ENCODE data around the gene ITGBL1.
A peak's percentile ranks its signal among the peaks of the same experiment; 100 is the strongest.

ITGBL1 gene

DNA sequence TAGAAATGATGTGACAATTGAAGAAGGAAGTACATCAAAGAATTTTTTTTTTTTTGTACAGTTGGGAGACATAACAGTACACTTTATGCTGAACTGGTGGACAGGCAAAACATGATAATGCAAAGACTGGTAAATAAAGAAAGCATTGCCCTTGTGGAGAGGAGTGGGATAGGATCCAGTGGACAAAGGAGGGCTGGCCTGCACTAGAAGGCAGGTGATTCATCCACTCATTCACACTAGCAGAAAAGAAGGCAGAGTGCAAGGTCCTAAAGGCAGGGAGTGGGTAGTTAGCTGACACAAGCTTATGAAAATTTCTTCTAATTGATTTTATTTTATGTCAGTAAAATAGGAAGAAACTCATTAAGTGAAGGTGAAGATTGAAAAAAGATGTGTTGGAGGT lies 18.6 kb upstream of the ITGBL1 start (continued):
- TF ChIP-seq ZNF426 (tag by site-specific recombination; IDR thresholded peaks at IDR 0.05) (no peak), ZNF202 (tag by site-specific recombination; IDR thresholded peaks at IDR 0.05; ENCODE audit: borderline replicate concordance) (no peak), ZNF558 (tag by site-specific recombination; IDR thresholded peaks at IDR 0.05) (no peak), PRDM10 (tag by site-specific recombination; IDR thresholded peaks at IDR 0.05) (no peak), ELK4 (IDR thresholded peaks at IDR 0.05; ENCODE audit: borderline replicate concordance, low read depth, low read length) (no peak), ZNF645 (tag by site-specific recombination; IDR thresholded peaks at IDR 0.05) (no peak), ZNF2 (tag by site-specific recombination; IDR thresholded peaks at IDR 0.05) (no peak)

GRCh38 chr13:101434486-101434885 lies 18.0 kb upstream of the ITGBL1 start:
- POLR2A ChIA-PET, result no interaction called here
- CTCF ChIA-PET, result no interaction called here

DNA sequence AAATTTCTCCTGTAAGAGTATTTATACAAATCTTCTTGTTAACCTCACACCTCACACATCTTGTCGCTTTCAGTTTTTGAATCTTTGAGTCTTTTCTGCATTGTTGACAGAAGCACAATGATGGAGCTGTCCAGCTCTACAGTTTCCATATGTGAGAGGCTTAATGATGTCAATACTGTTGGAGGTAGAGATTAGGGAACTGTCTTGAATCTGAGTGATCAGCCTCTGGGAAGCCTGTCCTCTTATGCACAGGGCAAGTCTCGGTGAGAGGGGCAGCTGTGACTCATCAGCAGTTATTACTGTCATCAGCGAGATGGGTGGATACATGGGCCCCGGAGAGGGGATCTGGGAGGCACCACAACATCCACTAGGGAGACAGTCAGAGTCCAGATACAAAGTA lies 4.6 kb upstream of the ITGBL1 start:
- no peak overlapping the region for H3K4me3 ChIP-seq (ENCODE audit: low read depth, low read length)
- H3K9me3 ChIP-seq (ENCODE audit: control insufficient read depth, insufficient read depth, low read depth, low read length), result no peaks in the 10 kb centered on the region
- ChIA-PET CTCF (no interaction called here), POLR2A (no interaction called here)
- H3K4me1 ChIP-seq (ENCODE audit: control insufficient read depth, insufficient read depth, low read length), result no peaks in the 10 kb centered on the region
- no peaks in the 10 kb centered on the region for H3K36me3 ChIP-seq (ENCODE audit: control insufficient read depth in 2 of 2, insufficient read depth in 1 of 2, low read length in 2 of 2)
- TF ChIP-seq, protein P1, sequence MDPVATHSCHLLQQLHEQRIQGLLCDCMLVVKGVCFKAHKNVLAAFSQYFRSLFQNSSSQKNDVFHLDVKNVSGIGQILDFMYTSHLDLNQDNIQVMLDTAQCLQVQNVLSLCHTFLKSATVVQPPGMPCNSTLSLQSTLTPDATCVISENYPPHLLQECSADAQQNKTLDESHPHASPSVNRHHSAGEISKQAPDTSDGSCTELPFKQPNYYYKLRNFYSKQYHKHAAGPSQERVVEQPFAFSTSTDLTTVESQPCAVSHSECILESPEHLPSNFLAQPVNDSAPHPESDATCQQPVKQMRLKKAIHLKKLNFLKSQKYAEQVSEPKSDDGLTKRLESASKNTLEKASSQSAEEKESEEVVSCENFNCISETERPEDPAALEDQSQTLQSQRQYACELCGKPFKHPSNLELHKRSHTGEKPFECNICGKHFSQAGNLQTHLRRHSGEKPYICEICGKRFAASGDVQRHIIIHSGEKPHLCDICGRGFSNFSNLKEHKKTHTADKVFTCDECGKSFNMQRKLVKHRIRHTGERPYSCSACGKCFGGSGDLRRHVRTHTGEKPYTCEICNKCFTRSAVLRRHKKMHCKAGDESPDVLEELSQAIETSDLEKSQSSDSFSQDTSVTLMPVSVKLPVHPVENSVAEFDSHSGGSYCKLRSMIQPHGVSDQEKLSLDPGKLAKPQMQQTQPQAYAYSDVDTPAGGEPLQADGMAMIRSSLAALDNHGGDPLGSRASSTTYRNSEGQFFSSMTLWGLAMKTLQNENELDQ (tag by site-specific recombination; IDR thresholded peaks at IDR 0.05; ENCODE audit: low read depth), result no peak
- peak; percentile 86 for TF ChIP-seq REST (tag by site-specific recombination; IDR thresholded peaks at IDR 0.05)
- H3K27ac ChIP-seq (ENCODE audit: extremely low read depth, low read depth, low read length), result no peak overlapping the region

More at GRCh38 chr13:101434486-101434885, 18.0 kb upstream of the ITGBL1 start:
- TF ChIP-seq HOXA7 (CRISPR knock-in tag; IDR thresholded peaks at IDR 0.05; ENCODE audit: borderline replicate concordance) (no peak), ZNF792 (tag by site-specific recombination; IDR thresholded peaks at IDR 0.05) (no peak), PRDM4 (tag by site-specific recombination; IDR thresholded peaks at IDR 0.05) (no peak), ZNF114 (tag by site-specific recombination; IDR thresholded peaks at IDR 0.05) (no peak)
- TF ChIP-seq, protein P2, sequence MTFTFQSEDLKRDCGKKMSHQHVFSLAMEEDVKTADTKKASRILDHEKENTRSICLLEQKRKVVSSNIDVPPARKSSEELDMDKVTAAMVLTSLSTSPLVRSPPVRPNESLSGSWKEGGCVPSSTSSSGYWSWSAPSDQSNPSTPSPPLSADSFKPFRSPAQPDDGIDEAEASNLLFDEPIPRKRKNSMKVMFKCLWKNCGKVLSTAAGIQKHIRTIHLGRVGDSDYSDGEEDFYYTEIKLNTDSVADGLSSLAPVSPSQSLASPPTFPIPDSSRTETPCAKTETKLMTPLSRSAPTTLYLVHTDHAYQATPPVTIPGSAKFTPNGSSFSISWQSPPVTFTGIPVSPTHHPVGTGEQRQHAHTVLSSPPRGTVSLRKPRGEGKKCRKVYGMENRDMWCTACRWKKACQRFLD (tag by site-specific recombination; IDR thresholded peaks at IDR 0.05), result no peak
- H3K27ac ChIP-seq (ENCODE audit: extremely low read depth, low read depth, low read length), result no peak overlapping the region
- no peaks in the 10 kb centered on the region for H3K4me1 ChIP-seq (ENCODE audit: control insufficient read depth, insufficient read depth, low read length)
- H3K9me3 ChIP-seq (ENCODE audit: control insufficient read depth, insufficient read depth, low read depth, low read length), result no peaks in the 10 kb centered on the region
- H3K4me3 ChIP-seq (ENCODE audit: low read depth, low read length), result no peak overlapping the region
- no peaks in the 10 kb centered on the region for H3K36me3 ChIP-seq (ENCODE audit: control insufficient read depth in 2 of 2, insufficient read depth in 1 of 2, low read length in 2 of 2)

Data from HEK293 (cell line).